ENCODE measurements around the gene TNFSF9.

The TNFSF9 gene

GRCh38 chr19:6484831-6485230 lies 46.0 kb upstream of the TNFSF9 start:
- TF ChIP-seq REST (IDR thresholded peaks at IDR 0.05; ENCODE audit: low read depth) (no peak), MAX (IDR thresholded peaks at IDR 0.05) (no peak), CEBPB (IDR thresholded peaks at IDR 0.05) (no peak), EP300 (IDR thresholded peaks at IDR 0.05; ENCODE audit: borderline replicate concordance) (no peak), RAD21 (IDR thresholded peaks at IDR 0.05; ENCODE audit: low read depth) (no peak), ZBTB7A (IDR thresholded peaks at IDR 0.05; ENCODE audit: low read depth) (no peak), EGR1 (IDR thresholded peaks at IDR 0.05) (no peak), NFIC (IDR thresholded peaks at IDR 0.05) (no peak), CREB1 (IDR thresholded peaks at IDR 0.05; ENCODE audit: low read depth) (no peak), TEAD4 (IDR thresholded peaks at IDR 0.05) (no peak), USF1 (IDR thresholded peaks at IDR 0.05) (no peak), YY1 (IDR thresholded peaks at IDR 0.05; ENCODE audit: low read depth) (no peak), TAF1 (IDR thresholded peaks at IDR 0.05; ENCODE audit: low read depth) (no peak), TCF12 (IDR thresholded peaks at IDR 0.05; ENCODE audit: low read depth) (no peak), FOXM1 (IDR thresholded peaks at IDR 0.05; ENCODE audit: borderline replicate concordance, low read depth) (no peak)

- TF ChIP-seq CEBPB (IDR thresholded peaks at IDR 0.05) (no peak), MAX (IDR thresholded peaks at IDR 0.05) (no peak), RAD21 (IDR thresholded peaks at IDR 0.05; ENCODE audit: low read depth) (no peak), TCF12 (IDR thresholded peaks at IDR 0.05; ENCODE audit: low read depth) (no peak), CREB1 (IDR thresholded peaks at IDR 0.05; ENCODE audit: low read depth) (no peak)
Observed at GRCh38 chr19:6489278-6490061, 41.4 kb upstream of the TNFSF9 start.

- no peak for TF ChIP-seq EP300 (IDR thresholded peaks at IDR 0.05; ENCODE audit: borderline replicate concordance)
- no peak for TF ChIP-seq YY1 (IDR thresholded peaks at IDR 0.05; ENCODE audit: low read depth)
- TF ChIP-seq CEBPB (IDR thresholded peaks at IDR 0.05) = no peak
- no peak for TF ChIP-seq TEAD4 (IDR thresholded peaks at IDR 0.05)
- no peak for TF ChIP-seq FOXM1 (IDR thresholded peaks at IDR 0.05; ENCODE audit: borderline replicate concordance, low read depth)
- no peak for TF ChIP-seq USF1 (IDR thresholded peaks at IDR 0.05)
- no peak for TF ChIP-seq TCF12 (IDR thresholded peaks at IDR 0.05; ENCODE audit: low read depth)
- TF ChIP-seq CREB1 (IDR thresholded peaks at IDR 0.05; ENCODE audit: low read depth) = no peak
- no peak for TF ChIP-seq TAF1 (IDR thresholded peaks at IDR 0.05; ENCODE audit: low read depth)
- no peak for TF ChIP-seq MAX (IDR thresholded peaks at IDR 0.05)
- no peak for TF ChIP-seq REST (IDR thresholded peaks at IDR 0.05; ENCODE audit: low read depth)
- TF ChIP-seq EGR1 (IDR thresholded peaks at IDR 0.05) = no peak
- TF ChIP-seq NFIC (IDR thresholded peaks at IDR 0.05) = no peak
- no peak for TF ChIP-seq RAD21 (IDR thresholded peaks at IDR 0.05; ENCODE audit: low read depth)
- no peak for TF ChIP-seq ZBTB7A (IDR thresholded peaks at IDR 0.05; ENCODE audit: low read depth)
Observed at GRCh38 chr19:6490134-6490533, 40.7 kb upstream of the TNFSF9 start.

- no peak for TF ChIP-seq NFIC (IDR thresholded peaks at IDR 0.05)
- no peak for TF ChIP-seq CREB1 (IDR thresholded peaks at IDR 0.05; ENCODE audit: low read depth)
- TF ChIP-seq TAF1 (IDR thresholded peaks at IDR 0.05; ENCODE audit: low read depth) = no peak
- TF ChIP-seq MAX (IDR thresholded peaks at IDR 0.05) = no peak
- TF ChIP-seq CEBPB (IDR thresholded peaks at IDR 0.05) = no peak
- TF ChIP-seq EP300 (IDR thresholded peaks at IDR 0.05; ENCODE audit: borderline replicate concordance) = no peak
- TF ChIP-seq YY1 (IDR thresholded peaks at IDR 0.05; ENCODE audit: low read depth) = no peak
Observed at GRCh38 chr19:6491802-6492592, 38.8 kb upstream of the TNFSF9 start.
